Measurements from ENCODE around the gene FAM210A. TPM values are rescaled to one million over a fixed set of nuclear protein-coding genes. Genes with fewer than 3 reads are reported as not detected.

The FAM210A gene
- total and polyA plus RNA-seq, 7 experiments from 2014 or later: 5.9 to 31.5 (median 8.3) TPM

DNA sequence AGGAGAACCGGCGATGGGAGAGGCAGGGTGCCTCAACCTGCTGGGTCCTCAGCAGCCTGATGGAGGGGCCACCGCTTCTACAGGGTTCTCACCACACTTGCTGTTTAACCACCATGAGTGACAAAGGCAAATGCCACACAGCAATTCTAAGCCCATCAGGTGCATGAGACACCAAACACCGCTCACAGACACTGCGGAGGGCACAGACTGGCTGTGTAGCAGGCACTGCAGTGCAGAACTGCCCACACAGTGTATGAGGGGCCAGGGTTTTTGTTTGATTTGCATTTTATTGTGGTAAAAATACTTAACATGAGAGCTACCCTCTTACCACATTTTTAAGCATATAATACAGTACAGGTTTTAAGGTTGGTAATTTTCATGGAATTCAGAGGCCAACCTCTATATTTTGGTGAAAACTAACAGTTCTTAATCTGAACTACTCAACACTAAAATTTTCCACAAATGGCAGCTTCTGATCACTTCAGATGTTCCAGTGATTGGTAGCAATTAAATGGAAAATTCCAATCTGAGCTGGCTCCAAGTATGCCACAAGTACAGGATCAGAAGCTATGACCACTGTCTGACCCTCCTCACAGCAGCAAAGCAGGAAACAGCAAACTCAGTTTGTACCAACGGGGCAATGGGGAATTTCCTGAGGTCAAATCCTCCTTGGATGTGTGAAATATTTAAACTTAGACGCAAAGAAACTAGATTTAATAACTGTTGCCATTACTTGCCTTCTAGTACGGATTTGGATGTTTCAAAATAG lies 67.7 kb downstream of the FAM210A start:
- Histone ChIP-seq H3K27ac (ENCODE audit: low read depth, low read length) (no peak overlapping the region), H3K36me3 (ENCODE audit: control insufficient read depth in 2 of 3, insufficient read depth in 3 of 3, low read length in 3 of 3) (no peaks in the 10 kb centered on the region), H3K4me3 (ENCODE audit: low read length) (no peak overlapping the region), H3K27me3 (ENCODE audit: control insufficient read depth in 2 of 2, insufficient read depth in 2 of 2, low read length in 2 of 2) (no peaks in the 10 kb centered on the region), H3K4me1 (ENCODE audit: control insufficient read depth in 2 of 2, insufficient read depth in 2 of 2, low read length in 2 of 2) (no peaks in the 10 kb centered on the region), H3K9me3 (ENCODE audit: control insufficient read depth in 2 of 3, low read length in 3 of 3) (no peaks in the 10 kb centered on the region)
- ChIA-PET CTCF (interaction anchor here (0.6 to 2.0 kb wide), 2 partner anchors 11 to 443 kb away, joined by 3 to 5 read pairs; no protein-coding TSS in a partner anchor), POLR2A (no interaction called here)
- Mint-ChIP-seq H3K4me3 (no peak overlapping the region), H3K4me1 (no peaks in the 10 kb centered on the region), H3K9me3 (no peaks in the 10 kb centered on the region), H3K27me3 (no peaks in the 10 kb centered on the region), H3K27ac (no peak overlapping the region), H3K36me3 (peaks cover 0 to 4% (median 3%) of the 10 kb centered on the region in 5 donors)
- intact Hi-C loops (cut with micrococcal nuclease): no loop called here
- DNase-seq (no peak), ATAC-seq (no peak)

DNA sequence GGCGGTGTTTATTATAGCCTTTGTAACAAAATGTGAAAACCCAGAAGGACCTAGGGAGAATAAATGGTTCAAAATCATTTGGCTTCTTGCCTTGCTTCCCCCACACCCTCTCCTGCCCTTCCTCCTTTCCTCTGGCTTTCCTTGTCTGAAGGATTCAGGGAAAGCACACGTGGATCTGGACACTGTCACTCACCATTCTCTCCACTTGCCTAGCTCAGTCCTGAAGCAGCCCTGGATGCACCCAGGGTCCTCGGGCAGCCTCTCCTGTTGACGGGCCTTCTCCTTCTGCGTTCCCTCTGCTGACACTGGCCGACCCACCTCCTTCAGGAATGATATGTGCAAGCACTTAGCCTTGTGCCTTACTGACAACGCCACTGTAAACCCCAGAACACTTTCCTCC lies 68.4 kb downstream of the FAM210A start:
- DNase-seq (no peak), ATAC-seq (no peak)
- H3K36me3 ChIP-seq (ENCODE audit: control insufficient read depth in 2 of 3, insufficient read depth in 3 of 3, low read length in 3 of 3): no peaks in the 10 kb centered on the region
- Mint-ChIP-seq H3K27me3 (no peaks in the 10 kb centered on the region), H3K4me3 (no peak overlapping the region), H3K9me3 (no peaks in the 10 kb centered on the region), H3K4me1 (no peaks in the 10 kb centered on the region), H3K27ac (no peak overlapping the region), H3K36me3 (no peaks in the 10 kb centered on the region)
- intact Hi-C loops (cut with micrococcal nuclease): no loop called here
- H3K27ac ChIP-seq (ENCODE audit: low read depth, low read length): no peak overlapping the region
- H3K9me3 ChIP-seq (ENCODE audit: control insufficient read depth in 2 of 3, low read length in 3 of 3): no peaks in the 10 kb centered on the region
- H3K4me1 ChIP-seq (ENCODE audit: control insufficient read depth in 2 of 2, insufficient read depth in 2 of 2, low read length in 2 of 2): no peaks in the 10 kb centered on the region
- CTCF ChIA-PET: interaction anchor here (2.0 kb wide), 1 partner anchor 442 kb away, joined by 5 read pairs; no protein-coding TSS in a partner anchor
- POLR2A ChIA-PET: no interaction called here
- no peaks in the 10 kb centered on the region for H3K27me3 ChIP-seq (ENCODE audit: control insufficient read depth in 2 of 2, insufficient read depth in 2 of 2, low read length in 2 of 2)
- no peak overlapping the region for H3K4me3 ChIP-seq (ENCODE audit: low read length)

DNA sequence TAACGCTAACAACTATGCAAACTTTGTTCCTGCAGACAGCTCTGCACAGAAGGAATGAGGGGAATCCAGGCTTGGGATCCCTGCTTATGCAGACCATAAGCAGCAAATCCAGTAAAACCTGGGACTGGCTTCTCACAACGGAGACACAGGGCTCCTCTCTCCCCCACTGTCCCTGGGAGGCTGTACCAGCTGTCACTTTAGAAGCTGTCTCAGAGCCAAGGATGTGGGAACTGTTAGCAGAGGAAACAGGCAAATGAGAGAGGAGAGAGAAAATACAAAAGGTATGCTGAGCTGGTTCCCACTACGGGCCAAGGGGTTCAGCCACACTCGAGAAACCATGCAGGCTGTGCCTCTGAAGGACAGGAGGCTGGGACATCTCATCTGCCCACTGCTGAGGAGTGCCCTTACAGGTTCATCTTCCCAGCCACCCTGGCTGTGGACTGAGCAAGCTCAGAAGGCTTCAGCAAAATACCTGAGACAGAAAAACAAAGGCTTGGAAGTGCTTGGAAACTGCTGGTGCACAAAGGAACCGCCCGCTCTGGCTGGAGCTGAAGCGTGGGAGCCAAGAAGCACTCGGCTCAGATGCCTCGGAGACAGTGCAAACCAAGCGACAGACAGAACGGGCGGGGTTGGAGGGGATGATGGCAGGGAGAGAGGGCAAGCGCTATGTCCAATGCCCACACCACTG lies 72.5 kb downstream of the FAM210A start:
- Histone ChIP-seq H3K4me1 (ENCODE audit: control insufficient read depth in 2 of 2, insufficient read depth in 2 of 2, low read length in 2 of 2) (no peaks in the 10 kb centered on the region), H3K27me3 (ENCODE audit: control insufficient read depth in 2 of 2, insufficient read depth in 2 of 2, low read length in 2 of 2) (no peaks in the 10 kb centered on the region), H3K27ac (ENCODE audit: low read depth, low read length) (no peak overlapping the region), H3K9me3 (ENCODE audit: control insufficient read depth in 2 of 3, low read length in 3 of 3) (no peaks in the 10 kb centered on the region), H3K36me3 (ENCODE audit: control insufficient read depth in 2 of 3, insufficient read depth in 3 of 3, low read length in 3 of 3) (no peaks in the 10 kb centered on the region), H3K4me3 (ENCODE audit: low read length) (no peak overlapping the region)
- POLR2A ChIA-PET: no interaction called here
- no peak for DNase-seq
- Mint-ChIP-seq H3K4me3 (no peak overlapping the region), H3K9me3 (no peaks in the 10 kb centered on the region), H3K4me1 (peaks cover 0 to 2% (median 0%) of the 10 kb centered on the region in 7 donors), H3K27me3 (no peaks in the 10 kb centered on the region), H3K36me3 (no peaks in the 10 kb centered on the region), H3K27ac (no peak overlapping the region)
- CTCF ChIA-PET: no interaction called here
- intact Hi-C loops (cut with micrococcal nuclease): no loop called here
- ATAC-seq: no peak

DNA sequence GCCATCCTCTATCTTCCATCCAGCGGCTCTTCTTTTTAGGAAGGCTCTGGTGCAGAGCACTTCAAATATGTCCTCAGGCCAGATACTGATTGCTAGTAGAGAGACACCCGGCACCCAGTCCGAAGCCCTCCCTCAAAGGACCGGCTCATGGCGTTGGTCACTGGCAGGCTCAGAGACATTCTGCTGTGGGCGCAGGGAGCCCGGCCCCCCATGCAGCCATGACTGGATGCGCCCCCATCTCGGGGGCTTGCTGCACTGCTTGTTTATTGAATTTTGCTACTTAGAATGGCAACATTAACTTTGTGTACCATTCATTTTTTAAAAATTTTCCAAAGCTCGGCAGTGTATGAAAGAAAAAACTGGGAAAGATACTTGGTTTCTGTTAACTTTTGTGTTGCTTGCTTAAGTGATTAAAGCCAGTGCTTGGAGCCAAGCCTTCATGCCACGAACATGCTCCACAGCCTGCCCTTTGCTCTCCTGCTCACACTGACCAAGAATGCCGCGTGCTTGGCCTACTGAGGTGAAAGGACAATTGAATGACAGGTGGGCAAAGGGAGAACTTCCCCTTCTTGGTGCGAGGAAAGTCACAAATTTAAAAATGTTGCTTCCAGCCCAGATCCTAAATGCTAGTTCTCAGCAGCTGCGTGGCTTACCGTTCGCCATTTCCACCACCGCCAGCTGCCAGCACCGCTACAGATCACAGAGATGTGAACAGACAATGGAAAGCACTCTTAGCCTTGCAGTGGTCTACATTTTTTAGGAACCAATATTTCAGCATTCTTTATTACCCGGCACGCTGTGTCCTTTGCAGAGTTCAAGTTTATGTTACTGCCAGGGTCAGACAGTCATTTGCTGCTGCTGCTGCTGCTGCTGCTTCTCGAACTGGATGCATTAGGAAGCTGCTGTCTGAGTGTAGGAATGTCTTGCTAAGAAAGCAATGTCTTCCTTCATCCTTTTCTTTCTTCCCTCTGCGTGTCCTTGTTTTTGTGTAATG lies 76.7 kb downstream of the FAM210A start:
- Histone ChIP-seq H3K27me3 (ENCODE audit: control insufficient read depth in 2 of 2, insufficient read depth in 2 of 2, low read length in 2 of 2) (no peaks in the 10 kb centered on the region), H3K27ac (ENCODE audit: low read depth, low read length) (no peak overlapping the region), H3K36me3 (ENCODE audit: control insufficient read depth in 2 of 3, insufficient read depth in 3 of 3, low read length in 3 of 3) (peaks cover 0 to 26% (median 7%) of the 10 kb centered on the region in 3 experiments), H3K4me3 (ENCODE audit: low read length) (no peak overlapping the region), H3K9me3 (ENCODE audit: control insufficient read depth in 2 of 3, low read length in 3 of 3) (no peaks in the 10 kb centered on the region), H3K4me1 (ENCODE audit: control insufficient read depth in 2 of 2, insufficient read depth in 2 of 2, low read length in 2 of 2) (no peaks in the 10 kb centered on the region)
- ATAC-seq (no peak), DNase-seq (no peak)
- intact Hi-C loops (cut with micrococcal nuclease): no loop called here
- H3K4me3 Mint-ChIP-seq: no peak overlapping the region
- CTCF ChIA-PET: no interaction called here
- peaks cover 4 to 29% (median 9%) of the 10 kb centered on the region in 5 donors for H3K36me3 Mint-ChIP-seq
- H3K27ac Mint-ChIP-seq: peak overlapping the region in 1 of 9 donors; percentile 12
- peaks cover 0 to 4% (median 0%) of the 10 kb centered on the region in 7 donors for H3K4me1 Mint-ChIP-seq
- POLR2A ChIA-PET: no interaction called here
- no peaks in the 10 kb centered on the region for H3K27me3 Mint-ChIP-seq
- no peaks in the 10 kb centered on the region for H3K9me3 Mint-ChIP-seq

DNA sequence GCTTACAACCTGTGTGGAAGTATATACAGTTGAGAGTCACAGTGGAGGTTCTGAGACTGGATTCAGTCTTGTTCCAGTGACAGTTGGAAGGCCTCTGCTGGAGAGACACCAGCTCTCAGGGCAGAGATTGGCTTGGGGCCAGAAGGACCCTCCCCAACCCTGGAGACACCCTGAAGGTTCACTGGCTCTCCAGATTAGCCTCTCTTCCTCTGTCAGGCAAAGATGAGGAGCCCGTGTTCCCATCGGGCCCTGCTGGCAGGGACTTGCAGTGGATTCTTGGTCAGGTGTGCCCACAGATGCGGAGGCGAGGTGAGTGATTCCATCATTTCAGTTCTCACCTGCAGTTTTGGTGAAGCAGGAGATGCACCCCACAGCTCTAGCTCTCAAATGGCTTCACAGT lies 78.6 kb downstream of the FAM210A start:
- ChIA-PET CTCF (interaction anchor here (0.8 kb wide), 1 partner anchor 11 kb away, joined by 3 read pairs; no protein-coding TSS in a partner anchor), POLR2A (no interaction called here)
- intact Hi-C loops (cut with micrococcal nuclease): no loop called here
- Mint-ChIP-seq H3K4me1 (peaks cover 0 to 4% (median 0%) of the 10 kb centered on the region in 7 donors), H3K27ac (peak overlapping the region in 1 of 9 donors; percentile 21), H3K4me3 (no peak overlapping the region), H3K9me3 (no peaks in the 10 kb centered on the region), H3K27me3 (no peaks in the 10 kb centered on the region), H3K36me3 (peaks cover 5 to 30% (median 9%) of the 10 kb centered on the region in 5 donors)
- DNase-seq: no peak
- H3K27me3 ChIP-seq (ENCODE audit: control insufficient read depth in 2 of 2, insufficient read depth in 2 of 2, low read length in 2 of 2): no peaks in the 10 kb centered on the region
- H3K4me3 ChIP-seq (ENCODE audit: low read length): no peak overlapping the region
- H3K27ac ChIP-seq (ENCODE audit: low read depth, low read length): no peak overlapping the region
- ATAC-seq: no peak
- no peaks in the 10 kb centered on the region for H3K4me1 ChIP-seq (ENCODE audit: control insufficient read depth in 2 of 2, insufficient read depth in 2 of 2, low read length in 2 of 2)
- peaks cover 0 to 27% (median 7%) of the 10 kb centered on the region in 3 experiments for H3K36me3 ChIP-seq (ENCODE audit: control insufficient read depth in 2 of 3, insufficient read depth in 3 of 3, low read length in 3 of 3)
- no peaks in the 10 kb centered on the region for H3K9me3 ChIP-seq (ENCODE audit: control insufficient read depth in 2 of 3, low read length in 3 of 3)

DNA sequence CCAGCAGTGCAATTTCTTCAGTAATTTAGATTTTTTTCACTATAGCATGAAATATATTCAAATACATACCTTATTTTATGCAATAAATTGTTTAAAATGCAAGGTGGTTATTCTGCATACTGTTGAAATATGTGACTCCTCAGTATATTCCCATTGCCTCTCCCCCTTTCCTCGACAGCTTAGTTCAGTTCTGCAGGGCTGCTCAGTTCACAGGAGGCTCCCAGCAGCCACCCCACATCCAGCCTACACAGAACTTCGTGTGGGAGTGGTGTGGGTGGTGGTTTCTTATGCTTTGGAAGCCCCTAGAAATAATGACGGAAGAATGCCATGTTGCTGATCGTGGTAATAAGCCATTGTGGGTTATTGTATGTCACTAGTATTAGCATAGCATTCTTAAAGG lies 79.7 kb downstream of the FAM210A start:
- Histone ChIP-seq H3K9me3 (ENCODE audit: control insufficient read depth in 2 of 3, low read length in 3 of 3) (no peaks in the 10 kb centered on the region), H3K27me3 (ENCODE audit: control insufficient read depth in 2 of 2, insufficient read depth in 2 of 2, low read length in 2 of 2) (no peaks in the 10 kb centered on the region), H3K4me3 (ENCODE audit: low read length) (no peak overlapping the region), H3K36me3 (ENCODE audit: control insufficient read depth in 2 of 3, insufficient read depth in 3 of 3, low read length in 3 of 3) (peaks cover 0 to 30% (median 7%) of the 10 kb centered on the region in 3 experiments), H3K27ac (ENCODE audit: low read depth, low read length) (no peak overlapping the region), H3K4me1 (ENCODE audit: control insufficient read depth in 2 of 2, insufficient read depth in 2 of 2, low read length in 2 of 2) (no peaks in the 10 kb centered on the region)
- H3K4me1 Mint-ChIP-seq: peaks cover 0 to 4% (median 0%) of the 10 kb centered on the region in 7 donors
- ChIA-PET POLR2A (no interaction called here), CTCF (no interaction called here)
- DNase-seq (no peak), ATAC-seq (no peak)
- H3K9me3 Mint-ChIP-seq: no peaks in the 10 kb centered on the region
- H3K27ac Mint-ChIP-seq: no peak overlapping the region
- no peaks in the 10 kb centered on the region for H3K27me3 Mint-ChIP-seq
- intact Hi-C loops (cut with micrococcal nuclease): no loop called here
- H3K36me3 Mint-ChIP-seq: peaks cover 5 to 30% (median 9%) of the 10 kb centered on the region in 5 donors
- no peak overlapping the region for H3K4me3 Mint-ChIP-seq

Data from naive thymus-derived CD4-positive, alpha-beta T cell (primary cell).